Measurements from ENCODE around the gene B3GNT2. TPM values are rescaled to one million over a fixed set of nuclear protein-coding genes. Genes with fewer than 3 reads are reported as not detected.

The B3GNT2 gene
- total RNA-seq, 1 donor from 2014 or later, result 22.6 TPM

DNA sequence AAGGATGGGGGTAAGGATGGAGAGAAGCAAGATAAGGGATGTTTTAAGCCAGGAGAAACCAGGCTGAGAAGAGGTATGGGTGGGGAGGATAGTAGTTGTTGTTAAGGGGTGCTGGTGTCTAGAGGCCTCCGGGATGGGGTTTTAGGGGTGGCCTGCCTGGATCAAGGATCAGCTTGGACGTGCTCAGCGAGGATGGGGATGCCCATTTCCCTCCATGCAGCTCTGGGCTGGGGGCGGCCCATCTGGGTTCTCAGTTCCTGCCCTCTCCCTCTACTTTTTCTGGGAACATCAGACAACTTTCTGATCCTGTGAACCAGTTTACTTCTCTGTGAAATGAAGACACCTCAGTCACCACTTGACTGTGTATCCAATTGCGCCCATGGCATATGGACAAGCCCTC, 10.1 kb downstream of the B3GNT2 start:
- no peak for TF ChIP-seq CTCF (conservative IDR thresholded peaks at IDR 0.05; ENCODE audit: low read depth, low read length)

DNA sequence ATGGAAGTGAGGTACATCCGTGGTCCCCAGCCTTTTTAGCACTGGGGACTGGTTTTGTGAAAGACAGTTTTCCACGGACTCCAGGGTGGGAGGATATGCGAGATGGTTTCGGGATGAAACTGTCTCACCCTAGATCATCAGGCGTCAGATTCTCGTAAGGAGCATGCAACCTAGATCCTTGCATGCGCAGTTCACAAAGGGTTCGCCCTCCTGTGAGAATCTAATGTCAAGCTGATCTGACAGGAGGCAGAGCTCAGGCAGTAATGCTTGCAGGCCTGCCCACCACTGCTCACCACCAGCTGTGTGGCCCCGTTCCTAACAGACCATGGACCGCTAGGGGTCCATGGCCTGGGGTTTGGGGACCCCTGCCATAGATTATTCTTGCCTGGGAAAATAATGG, 11.6 kb downstream of the B3GNT2 start:
- DNase-seq (ENCODE audit: low read depth), result no peak
- no peak for TF ChIP-seq CTCF (conservative IDR thresholded peaks at IDR 0.05; ENCODE audit: low read depth, low read length)
- no peak overlapping the region for H3K4me3 ChIP-seq (ENCODE audit: low read depth, low read length)

More for the DNA sequence above, 10.1 kb downstream of the B3GNT2 start:
- H3K4me3 ChIP-seq (ENCODE audit: low read depth, low read length), result no peak overlapping the region
- DNase-seq (ENCODE audit: low read depth), result no peak

- DNase-seq (ENCODE audit: low read depth), result no peak
- TF ChIP-seq CTCF (conservative IDR thresholded peaks at IDR 0.05; ENCODE audit: low read depth, low read length), result no peak
- no peak overlapping the region for H3K4me3 ChIP-seq (ENCODE audit: low read depth, low read length)
Measured at GRCh38 chr2:62208074-62208757, 12.3 kb downstream of the B3GNT2 start.

DNA sequence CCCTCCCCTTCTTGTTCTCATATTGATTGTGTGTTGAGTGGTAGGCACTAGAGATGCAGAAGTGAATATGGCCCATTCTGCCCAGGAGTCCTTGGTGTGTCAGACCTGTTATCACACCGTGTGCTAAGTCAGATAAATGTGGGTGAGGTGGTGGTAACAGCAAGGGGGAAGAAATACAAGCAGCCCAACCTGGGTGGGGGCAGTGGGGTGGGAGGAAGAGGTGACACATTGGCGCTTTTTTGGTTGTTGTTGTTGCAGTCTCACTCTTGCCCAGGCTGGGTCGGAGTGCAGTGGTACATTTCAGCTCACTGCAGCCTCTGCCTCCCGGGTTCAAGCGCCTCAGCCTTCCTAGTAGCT, 12.8 kb downstream of the B3GNT2 start:
- no peak overlapping the region for H3K4me3 ChIP-seq (ENCODE audit: low read depth, low read length)
- DNase-seq (ENCODE audit: low read depth), result no peak
- no peak for TF ChIP-seq CTCF (conservative IDR thresholded peaks at IDR 0.05; ENCODE audit: low read depth, low read length)

GRCh38 chr2:62209427-62209991, 13.6 kb downstream of the B3GNT2 start:
- TF ChIP-seq CTCF (conservative IDR thresholded peaks at IDR 0.05; ENCODE audit: low read depth, low read length), result no peak
- no peak overlapping the region for H3K4me3 ChIP-seq (ENCODE audit: low read depth, low read length)
- DNase-seq (ENCODE audit: low read depth), result no peak

DNA sequence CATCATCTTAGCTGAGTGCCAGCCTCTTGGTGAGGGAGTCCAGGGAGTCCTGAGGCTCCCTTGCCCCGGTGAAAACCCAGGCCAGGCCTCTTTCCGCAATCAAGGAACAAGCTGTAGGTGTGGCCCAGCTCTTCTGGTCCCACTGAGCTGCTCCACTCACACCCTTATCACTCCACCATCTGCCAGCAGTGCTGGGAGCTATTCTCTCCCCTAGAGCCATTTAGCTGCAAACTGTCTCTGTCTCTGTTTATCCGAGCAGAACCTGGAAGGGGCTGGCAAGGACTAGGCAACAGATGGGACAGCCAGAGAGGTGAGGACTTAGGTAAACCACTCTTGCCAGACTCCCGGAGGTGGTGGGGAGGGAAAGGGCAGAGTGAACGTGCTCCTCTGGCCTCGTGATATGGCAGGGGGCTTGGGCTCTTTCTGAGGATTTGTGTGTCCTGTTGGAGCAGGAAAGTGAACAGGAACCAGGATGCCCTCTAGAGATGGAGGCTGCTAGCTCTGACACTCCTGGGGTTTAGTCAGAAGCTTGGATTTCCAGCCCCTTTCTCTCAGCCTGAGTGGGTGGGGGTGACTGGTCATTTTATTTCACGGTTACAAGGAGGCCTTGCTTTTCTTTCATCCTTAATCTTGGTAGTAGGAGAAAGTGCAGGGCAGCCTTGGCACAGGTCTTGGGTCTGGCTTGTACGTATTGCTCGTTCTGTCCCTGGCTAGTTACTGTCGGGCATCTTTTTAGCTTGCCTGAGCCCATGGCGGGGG, 19.6 kb downstream of the B3GNT2 start:
- no peak overlapping the region for H3K4me3 ChIP-seq (ENCODE audit: low read depth, low read length)
- DNase-seq (ENCODE audit: low read depth), result no peak

More for the DNA sequence above, 19.6 kb downstream of the B3GNT2 start:
- peak; percentile 11 for TF ChIP-seq CTCF (conservative IDR thresholded peaks at IDR 0.05; ENCODE audit: low read depth, low read length)

Data from epithelial cell of proximal tubule (primary cell).